BJ (cell line): ENCODE measurements around the gene SLC27A5. TPM values are rescaled to one million over a fixed set of nuclear protein-coding genes. Genes with fewer than 3 reads are reported as not detected.

ENCODE experiments used
- CTCF ChIA-PET: fragments of 350-600 bp; formaldehyde crosslinking; extraction: SDS; loops from one replicate; lab custom pipeline; 2021; ENCODE audit warnings: antibody characterized with exemption, inconsistent platforms; lab: Yijun Ruan, JAX
- POLR2A ChIA-PET: fragments of 300-600 bp; sonication (Branson Sonifier 250); formaldehyde crosslinking; extraction: SDS; loops from one replicate; lab custom pipeline; 2021; ENCODE audit warnings: antibody characterized with exemption; lab: Charles Lee
- DNase-seq: peaks from one replicate; pipeline ENCODE4 v3.0.0-alpha.2; 2011; ENCODE audit warnings: low read depth
- H3K27me3 ChIP-seq: 2 replicates; pipeline ENCODE4 v1.6.0; 2011; ENCODE audit warnings: low read length; ENCODE audit not compliant: control insufficient read depth, insufficient read depth
- H3K36me3 ChIP-seq: 2 replicates; pipeline ENCODE4 v1.5.1; 2011; ENCODE audit warnings: low read length; ENCODE audit not compliant: control insufficient read depth, insufficient read depth
- H3K4me3 ChIP-seq: 2 replicates; pipeline ENCODE4 v1.5.1; 2011; ENCODE audit warnings: low read depth, mild to moderate bottlenecking, control low read depth, low read length
- CTCF ChIP-seq: IDR thresholded peaks from 2 replicates; pipeline ENCODE4 v1.5.1; 2011; ENCODE audit warnings: low read depth, mild to moderate bottlenecking, control low read depth, inconsistent platforms, low read length, moderate library complexity; ENCODE audit not compliant: insufficient read depth
- polyA plus RNA-seq: library from polyadenylated mRNA; depleted of rRNA; stranded (reverse); fragments of >200 nt; gene quantifications from 2 replicates; pipeline ENCODE4 v1.2.3, GENCODE V29; 2011

The SLC27A5 gene
- polyA plus RNA-seq, 1 experiment: 13.1 TPM

DNA sequence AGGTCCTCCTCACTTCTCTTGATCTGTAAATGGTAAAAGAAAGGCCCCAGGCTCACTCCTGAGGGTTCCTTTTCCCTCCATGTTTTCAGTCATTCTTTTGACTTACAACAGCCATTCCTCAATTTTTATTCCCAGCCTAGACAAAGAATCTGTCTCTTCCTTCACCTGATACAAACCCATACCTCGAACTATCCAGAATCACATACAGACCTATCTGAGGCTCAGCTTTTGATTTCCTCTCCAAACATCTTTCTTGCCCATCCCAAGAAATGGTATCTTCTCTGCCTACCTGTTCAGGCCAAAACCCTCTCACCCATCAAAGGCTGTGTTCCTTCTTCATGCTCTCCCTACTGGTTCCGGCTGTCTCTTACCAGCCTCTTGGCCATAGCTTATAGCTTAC lies 40.9 kb upstream of the SLC27A5 start:
- Histone ChIP-seq H3K4me3 (no peak overlapping the region), H3K36me3 (peaks cover 57% of the 10 kb centered on the region), H3K27me3 (no peaks in the 10 kb centered on the region)
- DNase-seq: no peak
- CTCF ChIA-PET: interaction anchor here (7.3 kb wide), 1 partner anchor 34 kb away, joined by 43 read pairs; the partner anchor contains the start of gene ZBTB45
- POLR2A ChIA-PET: no interaction called here
- no peak for TF ChIP-seq CTCF

DNA sequence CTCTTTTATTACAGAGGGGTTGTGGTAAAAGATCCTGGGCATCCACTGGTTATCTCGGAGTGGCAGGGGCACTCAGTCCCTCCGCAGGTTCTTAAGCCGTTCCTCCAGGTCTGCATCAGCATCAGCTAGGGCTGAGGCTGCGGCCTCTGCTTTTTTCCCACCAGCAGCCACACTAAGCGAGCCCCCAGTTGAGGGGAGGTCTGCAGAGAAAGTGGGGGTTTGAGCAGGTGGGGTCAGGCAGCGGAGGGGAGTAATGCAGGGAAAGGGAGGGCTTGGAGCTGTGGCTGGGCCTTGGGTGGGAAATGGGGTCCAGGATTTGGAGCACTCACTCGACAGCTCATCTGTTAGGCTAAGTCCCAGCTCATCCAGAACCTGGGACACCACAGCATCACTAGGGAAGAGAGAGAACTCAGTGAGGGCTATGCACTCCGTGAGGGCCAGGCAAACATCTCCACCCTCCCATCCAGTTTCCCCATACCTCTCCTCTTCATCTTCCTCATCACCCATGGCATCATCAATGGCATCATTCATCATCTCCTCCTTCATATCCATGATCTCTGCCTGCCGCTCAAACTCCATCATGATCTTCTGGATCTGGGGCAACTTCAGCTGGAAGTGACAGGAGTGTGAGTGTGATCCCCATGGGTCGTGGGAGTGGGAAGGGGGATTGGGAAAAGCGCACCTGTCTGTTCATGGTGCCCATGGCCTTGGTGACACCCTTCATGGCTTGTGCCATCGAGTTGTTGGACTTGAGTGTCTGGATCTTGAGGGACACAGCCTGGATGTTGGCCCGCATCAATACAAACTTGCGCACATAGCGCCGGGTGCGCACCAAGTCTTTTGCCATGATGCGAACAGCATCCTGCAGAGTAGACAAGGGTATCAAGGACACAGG lies 40.0 kb upstream of the SLC27A5 start:
- H3K27me3 ChIP-seq: no peaks in the 10 kb centered on the region
- no peak for TF ChIP-seq CTCF
- DNase-seq: no peak
- H3K36me3 ChIP-seq: peaks cover 65% of the 10 kb centered on the region
- no peak overlapping the region for H3K4me3 ChIP-seq
- ChIA-PET POLR2A (no interaction called here), CTCF (interaction anchor here (7.3 kb wide), 1 partner anchor 33 kb away, joined by 43 read pairs; the partner anchor contains the start of gene ZBTB45)

DNA sequence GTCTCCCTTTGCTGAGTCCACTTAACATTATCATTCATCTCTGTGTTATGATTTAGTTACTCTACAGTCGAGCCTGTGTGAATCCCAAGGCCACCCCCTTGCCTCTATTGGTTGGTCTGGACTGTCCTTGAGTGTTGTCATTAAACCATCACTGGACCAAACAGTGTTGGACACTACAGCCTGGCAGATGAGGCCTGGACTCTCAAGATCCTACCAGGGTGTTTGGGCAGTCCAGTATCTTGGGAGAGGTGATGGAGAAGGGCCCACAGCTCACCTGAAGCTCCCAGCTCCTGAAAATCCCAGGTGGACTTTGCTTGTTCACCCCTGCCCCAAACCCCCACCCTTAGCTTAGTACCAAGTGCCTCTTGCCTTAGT lies 39.3 kb upstream of the SLC27A5 start:
- CTCF ChIA-PET: interaction anchor here (7.3 kb wide), 1 partner anchor 32 kb away, joined by 43 read pairs; the partner anchor contains the start of gene ZBTB45

DNA sequence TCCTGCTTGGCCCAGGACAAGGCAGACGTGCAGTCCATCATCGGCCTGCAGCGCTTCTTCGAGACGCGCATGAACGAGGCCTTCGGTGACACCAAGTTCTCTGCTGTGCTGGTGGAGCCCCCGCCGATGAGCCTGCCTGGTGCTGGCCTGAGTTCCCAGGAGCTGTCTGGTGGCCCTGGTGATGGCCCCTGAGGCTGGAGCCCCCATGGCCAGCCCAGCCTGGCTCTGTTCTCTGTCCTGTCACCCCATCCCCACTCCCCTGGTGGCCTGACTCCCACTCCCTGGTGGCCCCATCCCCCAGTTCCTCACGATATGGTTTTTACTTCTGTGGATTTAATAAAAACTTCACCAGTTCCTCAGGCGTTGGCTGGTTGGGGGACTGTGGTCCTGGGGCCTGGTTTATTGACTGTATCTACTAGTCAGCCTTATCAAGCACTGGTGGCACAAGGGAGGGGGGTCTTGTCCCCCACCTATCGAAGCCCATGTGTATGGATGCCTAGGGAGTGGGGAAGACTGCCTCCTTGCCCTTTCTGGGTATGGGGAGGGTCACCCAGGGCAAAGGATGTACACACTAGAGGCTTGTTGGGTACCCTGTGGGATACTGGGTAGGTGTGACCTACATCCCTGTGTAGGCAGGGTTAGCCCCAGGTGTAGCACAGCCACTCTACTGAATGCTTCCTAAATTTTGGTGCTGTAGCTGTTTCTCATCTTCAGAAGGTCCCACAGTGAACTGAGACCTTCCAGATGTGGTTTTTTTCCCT lies 38.8 kb upstream of the SLC27A5 start:
- no peak for TF ChIP-seq CTCF
- H3K27me3 ChIP-seq: no peaks in the 10 kb centered on the region
- CTCF ChIA-PET: interaction anchor here (7.3 kb wide), 1 partner anchor 32 kb away, joined by 43 read pairs; the partner anchor contains the start of gene ZBTB45
- no peak overlapping the region for H3K4me3 ChIP-seq
- POLR2A ChIA-PET: no interaction called here
- H3K36me3 ChIP-seq: peaks cover 57% of the 10 kb centered on the region
- no peak for DNase-seq

More for the DNA sequence above, 39.3 kb upstream of the SLC27A5 start:
- DNase-seq: no peak
- no peak for TF ChIP-seq CTCF
- Histone ChIP-seq H3K27me3 (no peaks in the 10 kb centered on the region), H3K4me3 (no peak overlapping the region), H3K36me3 (peaks cover 59% of the 10 kb centered on the region)
- POLR2A ChIA-PET: no interaction called here
